Measurements from ENCODE around the gene TNFAIP1.

DNA sequence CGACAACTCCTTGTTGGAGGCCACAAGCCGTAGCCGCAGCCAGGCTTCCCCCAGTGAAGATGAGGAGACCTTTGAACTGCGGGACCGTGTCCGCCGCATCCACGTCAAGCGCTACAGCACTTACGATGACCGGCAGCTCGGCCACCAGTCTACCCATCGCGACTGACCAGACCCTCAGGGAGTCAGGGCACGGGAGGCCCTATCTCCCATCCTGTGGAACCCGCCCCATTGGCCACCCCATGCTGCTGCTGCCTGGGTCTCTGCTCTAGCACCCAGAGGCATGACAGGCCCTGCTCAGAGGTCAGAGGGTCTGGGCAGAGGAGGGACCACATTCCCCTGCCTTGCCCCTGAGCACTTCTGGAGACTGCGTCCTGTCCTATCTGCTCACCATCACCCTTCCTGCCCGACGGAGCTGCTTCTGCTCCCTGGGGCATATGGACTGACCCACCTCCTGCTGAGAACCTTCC lies 8.9 kb downstream of the TNFAIP1 start:
- TF ChIP-seq GATA3 (IDR thresholded peaks at IDR 0.05; ENCODE audit: low read depth, low read length) (no peak), GATA2 (IDR thresholded peaks at IDR 0.05; ENCODE audit: low read depth, low read length) (no peak)
